NCI-H1092 (cell line): ENCODE data around the gene INAFM2.

Experiments used
- DNase-seq: peaks from one replicate; lab custom pipeline; 2025; lab: John Stamatoyannopoulos, UW

The INAFM2 gene

DNA sequence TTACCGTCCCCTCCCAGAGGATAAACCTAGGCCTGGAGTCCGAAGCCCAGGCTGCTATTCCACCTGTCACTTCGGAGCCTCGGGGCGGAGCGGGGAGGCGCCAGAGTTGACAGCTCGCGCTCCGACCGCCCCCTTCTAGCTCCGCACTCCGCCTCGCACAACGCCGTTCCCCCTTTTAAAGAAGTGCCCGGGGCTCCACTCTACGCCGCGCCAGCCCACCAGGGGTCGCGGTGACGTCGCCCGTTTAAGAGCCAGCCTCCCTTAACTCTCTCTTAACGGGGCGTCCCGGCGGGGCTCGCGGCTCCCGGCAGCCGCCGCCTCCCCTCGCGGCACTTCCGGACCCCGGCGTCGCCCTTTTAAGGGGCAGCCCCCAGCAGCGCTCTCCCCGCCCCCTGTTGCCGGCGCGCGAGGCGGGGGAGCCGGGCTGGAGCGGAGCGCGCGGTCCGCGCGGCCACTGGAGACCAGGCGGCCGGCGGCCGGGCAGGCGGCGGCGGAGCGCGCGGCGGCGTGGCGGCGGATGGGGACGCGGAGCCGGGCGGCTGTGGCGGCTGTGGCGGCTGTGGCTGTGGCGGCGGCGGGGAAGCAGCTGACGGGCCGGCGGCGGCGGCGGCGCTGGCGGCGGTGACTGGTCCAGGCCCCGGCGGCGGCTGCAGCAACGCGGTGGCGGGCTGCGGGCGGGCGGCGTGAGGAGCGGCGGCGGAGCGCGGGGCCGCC lies at the start of gene INAFM2:
Gene INAFM2, plus strand, starts transcription at position 454 of the 714 bp plus-strand sequence. CDS start 364 bp downstream, outside the sequence.
- DNase-seq = peak; percentile 68

DNA sequence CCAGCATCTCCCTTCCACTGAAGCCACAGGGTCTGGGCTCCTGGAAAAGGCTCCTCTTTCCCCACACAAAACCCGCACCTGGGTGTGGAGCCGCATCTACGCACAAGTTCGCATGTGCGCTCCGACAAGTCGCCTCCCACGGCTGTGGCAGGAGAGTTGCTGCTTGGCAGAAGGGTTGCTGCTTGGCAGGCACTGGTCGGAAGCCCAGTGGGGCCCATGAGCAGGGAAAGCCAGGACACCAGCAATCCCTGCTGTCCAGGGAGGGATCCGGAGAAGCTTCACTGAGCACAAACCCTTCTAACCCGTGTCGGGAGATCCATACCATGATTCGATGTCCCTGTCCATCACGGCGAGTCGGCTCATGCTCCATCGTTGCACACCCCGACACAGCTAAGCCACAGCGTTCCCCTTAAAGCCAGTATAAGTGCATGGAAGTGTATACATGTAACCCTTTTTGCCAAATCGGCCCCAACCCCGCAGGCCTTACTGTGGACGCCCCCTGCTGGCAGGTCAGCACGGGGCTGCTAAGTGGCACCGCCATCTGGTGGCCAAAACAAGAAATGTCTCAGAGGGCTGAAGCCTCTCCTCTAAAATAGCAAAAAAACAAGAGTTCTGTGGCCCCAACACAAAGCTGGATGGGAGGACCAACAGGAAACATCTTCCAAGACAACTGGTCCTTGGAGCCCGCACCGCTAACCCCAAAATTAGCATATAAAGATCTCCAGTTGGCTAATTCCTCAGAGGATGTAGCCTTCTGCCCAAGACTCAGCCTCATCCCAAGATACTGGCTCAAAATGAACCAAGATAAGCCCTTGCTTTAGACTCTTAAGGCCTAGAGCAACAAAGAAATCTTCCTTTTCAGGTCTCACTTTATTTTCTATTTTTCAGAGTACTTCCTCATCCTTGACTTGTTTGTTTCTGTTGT lies 48.9 kb upstream of the INAFM2 start:
- peak; percentile 40 for DNase-seq

DNA sequence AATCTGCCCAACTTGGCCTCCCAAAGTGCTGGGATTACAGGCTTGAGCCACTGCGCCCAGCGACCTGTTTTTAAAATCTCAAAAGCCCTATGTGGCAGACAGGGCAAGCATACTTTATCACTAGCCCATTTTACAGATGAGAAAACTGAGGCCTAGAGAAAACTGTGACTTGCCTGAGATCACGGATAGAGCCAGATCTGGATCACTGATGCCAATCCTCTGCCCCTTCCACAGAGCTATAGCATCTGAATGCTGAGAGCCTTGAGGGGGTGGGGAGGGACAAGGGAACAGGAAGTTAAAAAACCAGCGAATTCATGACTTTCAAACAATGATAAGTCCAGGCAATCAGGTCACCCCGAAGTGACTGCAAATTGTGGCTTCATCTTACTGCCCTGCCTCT lies 48.0 kb upstream of the INAFM2 start:
- no peak for DNase-seq

DNA sequence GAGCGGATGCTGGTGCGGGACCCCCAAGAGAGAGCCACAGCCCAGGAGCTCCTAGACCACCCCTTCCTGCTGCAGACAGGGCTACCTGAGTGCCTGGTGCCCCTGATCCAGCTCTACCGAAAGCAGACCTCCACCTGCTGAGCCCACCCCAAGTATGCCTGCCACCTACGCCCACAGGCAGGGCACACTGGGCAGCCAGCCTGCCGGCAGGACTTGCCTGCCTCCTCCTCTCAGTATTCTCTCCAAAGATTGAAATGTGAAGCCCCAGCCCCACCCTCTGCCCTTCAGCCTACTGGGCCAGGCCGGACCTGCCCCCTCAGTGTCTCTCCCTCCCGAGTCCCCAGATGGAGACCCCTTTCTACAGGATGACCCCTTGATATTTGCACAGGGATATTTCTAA lies 47.5 kb upstream of the INAFM2 start:
- DNase-seq = no peak

DNA sequence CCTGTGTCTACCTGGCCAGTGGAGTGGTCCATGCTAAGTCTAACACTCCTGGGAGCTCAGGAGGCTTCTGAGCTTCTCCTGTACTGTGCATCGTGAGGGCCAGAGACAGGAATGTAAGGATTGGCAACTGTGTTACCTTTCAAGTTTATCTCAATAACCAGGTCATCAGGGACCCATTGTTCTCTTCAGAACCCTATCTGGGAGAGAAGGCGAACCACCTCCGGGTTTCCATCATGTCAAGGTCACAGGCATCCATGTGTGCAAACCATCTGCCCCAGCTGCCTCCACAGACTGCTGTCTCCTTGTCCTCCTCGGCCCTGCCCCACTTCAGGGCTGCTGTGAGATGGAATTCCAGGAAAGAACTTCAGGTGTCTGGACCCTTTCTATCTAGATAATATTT lies 46.6 kb upstream of the INAFM2 start:
- no peak for DNase-seq

DNA sequence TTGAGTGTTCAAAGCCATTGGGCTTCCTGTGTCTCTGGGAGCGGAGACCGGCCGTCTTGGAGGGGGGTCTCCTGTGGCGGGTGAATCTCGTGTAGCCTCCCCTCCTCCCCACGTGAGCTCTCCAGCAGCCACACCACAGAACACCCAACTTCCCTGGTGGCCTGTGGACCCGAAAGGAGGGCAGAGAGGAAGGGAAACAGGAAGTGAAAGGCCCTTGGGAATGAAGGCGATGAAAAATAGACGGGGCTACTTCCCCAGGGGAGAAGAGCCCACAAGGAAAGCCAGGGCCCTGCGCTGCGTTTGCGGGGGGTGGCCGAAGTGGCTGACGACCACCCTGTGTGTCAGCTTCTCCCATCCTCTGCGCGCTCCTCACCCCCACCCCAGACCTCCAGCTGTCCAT lies 46.0 kb upstream of the INAFM2 start:
- DNase-seq = no peak

DNA sequence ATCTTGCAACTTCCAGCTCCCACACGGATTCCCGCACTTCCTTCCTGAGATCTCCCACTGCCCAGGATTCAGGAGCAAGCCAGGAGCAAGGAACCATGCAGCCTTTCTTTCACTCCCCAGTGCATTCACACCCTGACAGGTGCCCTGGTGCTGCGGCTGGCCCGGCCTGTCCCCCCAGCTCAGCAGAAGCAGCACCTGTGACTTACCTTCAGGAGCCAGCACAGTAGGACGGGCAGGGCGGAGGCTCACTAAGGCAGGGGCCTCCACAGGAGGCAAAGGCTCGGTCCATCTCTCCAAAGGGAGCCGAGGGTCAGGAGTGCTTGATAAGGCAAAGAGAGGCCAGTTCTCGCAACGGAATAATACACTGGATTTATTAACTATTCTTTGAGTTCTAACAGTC lies 45.5 kb upstream of the INAFM2 start:
- no peak for DNase-seq

DNA sequence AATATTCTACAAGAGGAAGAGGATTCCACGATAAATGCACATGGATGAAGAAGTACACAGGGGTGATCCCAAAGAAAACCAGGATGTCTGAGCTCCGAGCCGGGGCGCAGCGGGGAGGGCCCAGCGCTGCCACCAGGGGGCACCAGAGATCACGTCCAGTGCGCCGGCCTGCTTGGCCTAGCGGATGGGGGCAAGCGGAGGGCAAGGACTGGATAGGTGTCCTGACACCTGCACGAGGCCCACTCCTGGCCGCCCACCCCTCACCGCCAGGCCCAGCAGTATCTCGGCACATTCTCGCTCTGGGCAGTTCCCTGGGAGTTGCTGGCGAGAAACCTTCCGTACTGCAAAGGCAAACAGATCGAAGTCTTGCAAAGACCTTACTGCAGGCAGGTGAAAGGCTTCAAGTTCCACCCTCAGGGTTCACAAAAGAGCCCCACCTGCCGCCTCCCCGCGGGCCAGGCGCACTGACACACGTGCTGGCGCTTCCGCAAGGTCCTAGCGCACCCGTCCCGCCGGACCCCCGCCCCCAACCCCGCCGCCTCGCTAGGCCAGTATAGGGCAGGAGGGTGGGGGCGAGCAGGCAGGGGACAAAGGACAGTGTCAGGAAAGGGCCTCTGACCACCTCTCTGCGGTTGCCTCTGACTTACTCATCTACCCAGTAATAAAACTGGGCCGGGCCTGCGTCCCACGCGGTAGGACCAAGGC lies 43.9 kb upstream of the INAFM2 start:
- no peak for DNase-seq

DNA sequence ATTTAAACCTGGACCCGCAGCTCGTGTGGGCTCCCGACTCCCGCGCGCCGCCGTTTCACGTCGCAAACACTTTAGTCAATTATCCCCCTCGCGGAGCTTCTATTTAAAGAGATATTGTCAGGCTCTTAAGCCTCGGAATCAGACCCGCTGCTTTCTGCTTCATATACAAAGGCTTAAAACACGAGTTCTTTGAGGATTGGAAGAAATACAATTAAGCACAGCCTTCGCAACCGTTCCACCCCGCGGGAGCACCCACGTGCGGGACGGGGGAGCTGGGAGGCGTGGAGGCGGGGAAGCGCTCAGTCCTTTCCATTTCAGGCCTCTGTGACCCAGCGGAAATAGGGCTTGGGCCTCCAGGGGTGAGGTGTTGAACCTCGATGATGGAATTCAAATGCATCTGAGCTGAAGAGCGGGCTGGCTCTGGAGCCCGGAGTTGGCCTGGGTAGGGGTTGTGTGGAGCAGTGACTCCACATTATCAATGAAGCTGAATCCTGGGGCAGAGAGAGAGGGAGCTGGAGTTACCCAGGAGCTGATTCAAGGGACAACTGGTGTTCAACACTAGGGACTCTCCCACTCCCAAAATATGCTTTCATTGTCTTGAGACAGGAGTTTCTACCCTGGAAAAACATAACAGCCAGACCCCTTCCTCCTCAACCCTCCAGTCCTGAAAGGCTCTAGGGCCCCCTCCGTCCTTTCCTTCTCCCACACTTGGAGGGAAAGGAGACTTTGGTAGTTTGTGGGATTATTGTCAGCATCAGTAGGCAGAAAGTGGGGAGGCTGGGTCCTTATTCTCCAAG lies 43.0 kb upstream of the INAFM2 start:
- no peak for DNase-seq

DNA sequence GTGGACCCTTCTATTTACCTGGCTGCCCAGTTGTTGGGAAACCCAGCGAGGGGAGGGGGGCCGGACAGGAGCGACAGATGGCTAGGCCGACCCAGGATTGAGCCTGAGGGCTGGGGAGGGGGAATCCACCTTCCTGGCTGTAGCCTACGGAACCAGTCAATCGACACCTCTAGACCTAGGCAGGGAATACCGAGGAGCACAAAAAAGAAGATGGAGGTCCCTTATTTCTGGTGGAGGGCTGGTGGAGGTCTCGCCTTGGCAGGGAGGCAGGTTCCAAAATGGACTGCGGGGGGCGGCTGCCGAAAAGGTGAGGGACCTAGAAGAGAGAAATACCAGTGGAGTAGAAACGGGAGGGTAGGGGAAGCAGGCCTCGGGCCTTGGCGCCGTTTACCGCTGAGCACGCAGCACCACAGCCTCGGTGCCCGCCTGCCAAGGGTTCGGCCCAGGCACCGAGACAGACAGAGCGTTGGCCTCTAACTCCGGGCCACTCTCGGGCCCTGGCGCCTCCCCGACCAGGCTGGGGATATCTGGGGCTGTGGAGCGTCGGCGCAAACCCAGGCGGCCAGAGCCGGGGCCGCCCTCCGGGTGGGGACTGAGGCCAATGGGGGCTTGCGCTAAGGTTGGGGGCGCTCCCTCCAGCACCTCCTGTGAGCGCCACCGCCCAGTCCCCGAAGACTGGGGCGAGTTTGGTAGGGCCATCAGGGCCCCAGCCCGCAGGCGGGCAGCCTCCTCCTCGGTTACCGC lies 42.3 kb upstream of the INAFM2 start:
- DNase-seq = no peak

DNA sequence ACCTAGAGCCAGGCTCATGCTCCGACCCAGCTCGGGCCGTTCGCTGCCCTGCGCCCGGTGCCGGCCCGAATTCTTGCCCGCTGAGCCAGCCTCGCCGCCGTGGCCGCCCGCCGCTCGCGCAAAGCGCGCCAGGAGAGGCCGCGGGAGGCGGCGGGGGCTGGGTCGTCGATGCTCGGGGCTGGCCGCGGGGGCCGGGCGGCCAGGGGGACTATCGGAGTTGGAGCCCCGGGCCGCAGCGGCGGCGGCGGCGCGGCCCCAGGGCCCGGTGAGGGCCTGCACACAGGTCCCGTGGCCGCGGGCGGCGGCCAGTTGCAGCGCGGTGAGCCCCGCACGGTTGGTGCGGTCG lies 41.7 kb upstream of the INAFM2 start:
- DNase-seq = no peak

DNA sequence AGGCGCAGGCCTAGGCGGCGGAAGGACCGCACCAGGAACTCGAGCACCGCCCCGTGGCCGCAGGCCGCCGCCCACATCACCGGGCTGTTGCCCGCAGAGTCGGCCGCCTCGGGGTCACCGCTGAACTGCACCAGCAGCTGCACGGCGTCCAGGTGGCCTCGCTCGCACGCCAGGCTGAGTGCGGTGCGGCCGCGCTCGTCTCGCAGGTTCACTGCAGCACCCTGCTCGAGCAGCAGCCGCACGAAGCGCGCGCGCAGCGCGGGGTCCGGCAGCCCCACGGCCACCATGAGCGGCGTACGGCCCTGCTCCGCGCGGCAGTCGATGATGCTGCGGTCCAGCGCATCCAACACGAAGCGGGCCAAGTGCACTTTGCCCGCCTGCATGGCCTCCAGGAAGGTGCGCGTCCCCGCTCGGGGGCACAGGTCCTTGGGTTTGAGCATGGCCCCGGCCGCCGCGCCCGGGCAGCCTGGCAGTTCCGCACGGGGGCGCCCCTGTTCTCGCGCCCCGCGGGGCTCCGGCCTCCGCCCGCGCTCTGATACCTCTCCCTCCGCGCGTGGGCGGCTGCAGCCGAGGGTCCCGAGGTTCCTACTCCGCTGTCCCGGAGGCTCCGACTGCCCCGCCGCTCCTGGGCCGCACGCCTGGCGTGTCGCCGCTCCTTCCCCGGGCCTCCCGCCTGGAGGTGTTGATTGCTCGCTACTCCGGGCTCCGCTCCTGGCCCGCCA lies 41.2 kb upstream of the INAFM2 start:
- DNase-seq = no peak

DNA sequence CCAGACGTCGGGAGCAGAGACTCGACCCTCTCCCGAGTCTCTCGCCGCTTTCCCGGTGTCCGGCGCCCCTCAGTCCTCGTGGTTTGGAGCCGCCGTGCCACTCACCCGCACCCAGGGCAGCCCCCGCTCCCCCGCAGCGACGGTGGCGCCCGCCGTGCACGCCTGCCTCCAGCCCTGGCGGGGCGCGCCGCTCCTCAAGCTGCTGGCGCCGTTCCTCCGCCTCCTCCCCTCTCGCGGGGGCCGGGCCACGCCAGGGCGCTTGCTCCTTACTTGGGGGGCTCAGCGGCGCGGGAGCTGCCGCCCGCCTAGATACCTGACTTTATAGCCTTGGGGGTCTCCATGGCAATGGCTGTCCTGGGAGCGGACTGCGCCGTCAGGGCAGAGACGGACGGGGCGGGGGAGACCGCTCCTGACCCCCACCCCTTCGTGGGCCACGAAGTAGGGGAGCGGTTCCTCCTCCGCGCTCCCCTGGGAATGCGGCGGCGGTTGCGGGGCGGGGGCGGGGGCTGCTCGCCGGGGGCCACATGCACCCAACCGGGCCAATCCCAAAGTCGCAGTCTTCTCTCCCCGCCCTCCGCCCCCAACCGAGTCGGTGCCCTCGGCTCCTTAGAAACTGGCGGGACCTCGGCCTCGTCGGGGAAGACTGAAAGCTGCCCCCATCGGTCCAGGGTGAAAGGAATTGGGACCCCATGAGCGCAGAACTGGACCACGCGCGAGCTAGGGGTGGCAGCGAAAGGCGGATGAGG lies 40.5 kb upstream of the INAFM2 start, which contains the start of gene ANKRD63:
Gene ANKRD63, minus strand, starts transcription at position 196 of the 746 bp plus-strand sequence. CDS start 478 bp downstream, outside the sequence.
- no peak for DNase-seq

DNA sequence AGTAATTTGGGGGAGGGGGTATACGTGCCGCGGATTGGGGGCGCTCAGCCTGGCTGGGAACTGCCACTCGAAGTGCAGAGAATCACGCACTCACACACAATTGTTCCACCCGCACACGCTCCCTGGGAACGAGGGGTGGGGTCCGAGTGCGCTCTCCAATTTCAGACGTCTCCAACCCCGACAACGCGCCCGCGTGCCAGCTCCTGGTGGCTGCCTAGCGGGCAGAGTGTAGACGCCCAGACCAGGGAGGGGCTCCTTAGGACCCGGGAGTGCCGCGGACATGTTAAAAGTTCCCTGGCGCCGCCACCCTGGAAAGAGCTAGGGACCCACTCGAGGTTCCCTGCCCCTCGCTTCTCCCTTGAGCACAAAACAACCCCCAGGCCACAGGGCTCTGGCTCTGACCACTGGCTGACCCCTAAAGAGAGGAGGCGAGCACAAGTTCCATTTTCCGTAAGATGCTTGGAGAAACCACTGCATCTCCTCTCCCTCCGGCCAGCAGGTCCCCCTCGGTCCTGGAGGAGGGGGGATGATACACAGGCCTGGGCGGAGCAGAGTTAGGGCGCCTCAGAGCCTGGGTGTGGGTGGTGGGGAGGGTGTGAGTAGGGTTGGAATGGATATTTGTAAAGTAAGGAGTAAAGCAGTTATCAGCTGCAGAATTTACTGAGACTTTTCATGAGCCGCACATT lies 39.7 kb upstream of the INAFM2 start:
- no peak for DNase-seq

DNA sequence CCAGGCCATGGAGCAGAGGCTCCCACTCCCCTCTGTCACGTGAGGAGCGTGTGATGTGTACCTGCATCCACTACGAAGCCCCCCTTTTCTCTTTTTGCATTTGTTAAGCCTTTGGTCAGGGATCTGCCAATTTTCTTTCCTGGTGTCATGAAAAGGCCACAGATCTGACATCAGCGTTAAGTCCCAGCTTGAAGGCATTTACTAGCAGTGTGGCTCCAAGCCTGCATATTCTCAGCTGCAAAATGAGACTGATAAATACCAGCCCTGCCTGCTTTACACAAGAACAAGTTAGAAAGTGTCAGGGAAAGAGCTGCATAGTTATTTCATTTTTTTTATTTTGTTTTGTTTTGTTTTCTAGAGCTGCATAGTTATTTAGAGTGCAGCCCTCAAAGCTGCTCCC lies 38.3 kb upstream of the INAFM2 start:
- DNase-seq = no peak

DNA sequence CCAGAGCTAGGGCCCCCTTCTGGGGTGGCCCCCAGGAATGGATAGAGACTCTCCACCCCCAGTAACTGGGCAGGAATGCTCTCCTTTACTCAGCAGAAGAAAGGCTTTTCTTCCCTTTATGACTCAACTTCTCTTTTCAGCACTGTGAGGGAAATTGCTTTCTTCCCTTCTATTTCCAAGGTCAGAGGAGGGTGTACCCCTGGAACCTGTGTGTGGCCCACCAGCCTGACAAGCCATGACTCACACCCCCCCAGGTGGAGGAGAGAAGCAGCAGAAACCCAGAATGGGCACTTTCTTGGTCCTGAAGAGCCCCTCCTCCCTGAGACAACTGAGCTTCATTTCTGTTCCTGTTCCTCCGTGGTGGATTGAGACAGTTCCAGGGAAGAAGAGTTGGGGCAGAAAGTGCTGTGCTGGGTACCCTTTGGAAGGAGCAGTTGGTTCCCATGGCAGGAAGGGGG lies 37.9 kb upstream of the INAFM2 start:
- no peak for DNase-seq

DNA sequence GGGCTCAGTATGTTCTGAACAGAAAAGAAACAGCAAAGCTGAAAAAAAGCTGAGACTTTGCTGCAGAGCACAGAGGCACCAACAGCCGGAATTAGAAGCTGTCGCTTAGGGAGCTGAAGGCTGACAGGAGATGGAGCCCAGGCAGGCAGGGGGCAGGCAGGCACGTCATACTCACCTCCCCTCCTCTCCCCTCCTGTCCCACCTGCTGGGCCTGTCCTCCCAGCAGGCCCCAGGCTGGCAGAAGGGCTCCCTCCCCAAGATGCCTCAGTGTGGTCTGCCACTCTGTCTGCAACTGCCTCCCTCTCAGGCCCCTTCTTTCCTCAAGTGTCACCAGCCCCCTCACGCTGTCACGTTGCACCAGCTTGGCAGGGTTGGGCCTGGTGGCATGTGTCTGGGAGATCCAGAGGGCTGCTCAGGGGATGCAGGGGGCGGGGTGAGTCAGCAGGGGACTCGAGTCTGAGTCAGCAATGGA lies 37.4 kb upstream of the INAFM2 start:
- DNase-seq = no peak

DNA sequence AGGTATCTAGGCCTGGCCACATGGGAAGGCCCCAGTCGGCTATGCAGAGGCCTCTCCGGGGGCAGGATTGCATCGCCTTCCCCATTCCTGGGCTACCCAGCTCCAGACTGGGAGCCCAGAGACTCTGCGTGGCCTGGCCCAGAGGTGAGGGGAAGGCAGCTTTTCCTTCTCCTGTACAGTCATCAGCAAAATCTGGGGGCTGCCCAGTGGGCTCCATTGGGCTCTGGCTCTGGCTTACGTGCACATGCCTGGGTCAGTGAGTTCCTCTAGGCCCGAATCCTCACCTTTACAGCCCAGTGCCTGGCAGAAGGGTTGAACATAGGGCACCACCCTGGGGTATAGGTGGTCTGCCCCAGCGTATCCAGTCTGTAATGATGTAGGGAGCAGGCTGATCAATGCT lies 36.7 kb upstream of the INAFM2 start:
- DNase-seq = no peak

DNA sequence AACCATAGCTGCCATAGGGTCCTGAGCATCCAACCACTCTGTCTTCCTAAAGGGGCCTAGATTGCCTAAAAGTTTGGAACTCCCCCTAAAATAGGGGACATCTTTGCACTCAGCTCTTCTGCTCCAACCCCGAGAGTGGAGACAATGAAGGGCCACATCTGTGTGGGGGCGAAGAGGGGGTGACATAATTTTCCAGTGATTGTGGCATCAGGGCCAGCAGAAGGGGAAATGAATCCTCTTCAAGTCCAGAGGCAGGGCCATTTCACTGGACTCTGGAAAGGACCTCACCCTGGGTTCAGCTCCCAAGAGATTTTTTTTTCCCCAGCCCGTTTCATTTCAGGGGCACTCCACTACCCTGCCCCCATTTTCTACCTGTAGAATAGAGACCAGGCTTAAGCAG lies 36.0 kb upstream of the INAFM2 start:
- DNase-seq = no peak
